Activated B cell treated with CpG ODN at 0.5 μM for 24 hours (primary cell): ENCODE results near the gene MLLT10. TPM values are rescaled to one million over a fixed set of nuclear protein-coding genes. Genes with fewer than 3 reads are reported as not detected.

ENCODE experiments used
- ATAC-seq: fragments of 200-7000 bp; cut with Tn5 transposase; one replicate; pipeline ENCODE4 v1.10.0; 2021; ENCODE audit warnings: low read depth, mild to moderate bottlenecking, moderate library complexity
- CTCF ChIA-PET: fragments of 350-600 bp; sonication (Branson Sonifier 250); formaldehyde crosslinking; loops from one replicate; lab custom pipeline; 2021; ENCODE audit warnings: antibody characterized with exemption; lab: Charles Lee
- POLR2A ChIA-PET: fragments of 350-600 bp; sonication (Branson Sonifier 250); formaldehyde crosslinking; loops from one replicate; lab custom pipeline; 2021; ENCODE audit warnings: antibody characterized with exemption; lab: Charles Lee
- DNase-seq: peaks from one replicate; pipeline ENCODE4 v3.0.0; 2022
- H3K27ac Mint-ChIP-seq: one replicate; pipeline ENCODE4 v1.8.0; 2020; ENCODE audit warnings: mixed read lengths
- H3K27me3 Mint-ChIP-seq: one replicate; pipeline ENCODE4 v1.8.0; 2021; ENCODE audit warnings: mixed read lengths
- H3K36me3 Mint-ChIP-seq: one replicate; pipeline ENCODE4 v1.8.0; 2021; ENCODE audit warnings: low read depth, mixed read lengths
- H3K4me1 Mint-ChIP-seq: one replicate; pipeline ENCODE4 v1.8.0; 2021; ENCODE audit warnings: mixed read lengths
- H3K4me3 Mint-ChIP-seq: one replicate; pipeline ENCODE4 v1.8.0; 2020; ENCODE audit warnings: mild to moderate bottlenecking, mixed read lengths
- H3K9me3 Mint-ChIP-seq: one replicate; pipeline ENCODE4 v1.8.0; 2020; ENCODE audit warnings: mixed read lengths
- intact Hi-C: fragments of 100-400 bp; cut with micrococcal nuclease; formaldehyde crosslinking; loops from one replicate; pipeline ENCODE4 v1.15.1; 2024
- total RNA-seq: library from RNA; stranded (reverse); gene quantifications from 2 replicates; pipeline ENCODE4 v1.2.3, GENCODE V29; 2022
- TF ChIP-seq, protein P1 (sequence below): fragments of 200-600 bp; IDR thresholded peaks from one replicate; pipeline ENCODE4 v1.8.0; 2022; ENCODE audit warnings: antibody characterized with exemption, mild to moderate bottlenecking

Gene MLLT10
- total RNA-seq, 1 donor from 2014 or later: 48.7 TPM

DNA sequence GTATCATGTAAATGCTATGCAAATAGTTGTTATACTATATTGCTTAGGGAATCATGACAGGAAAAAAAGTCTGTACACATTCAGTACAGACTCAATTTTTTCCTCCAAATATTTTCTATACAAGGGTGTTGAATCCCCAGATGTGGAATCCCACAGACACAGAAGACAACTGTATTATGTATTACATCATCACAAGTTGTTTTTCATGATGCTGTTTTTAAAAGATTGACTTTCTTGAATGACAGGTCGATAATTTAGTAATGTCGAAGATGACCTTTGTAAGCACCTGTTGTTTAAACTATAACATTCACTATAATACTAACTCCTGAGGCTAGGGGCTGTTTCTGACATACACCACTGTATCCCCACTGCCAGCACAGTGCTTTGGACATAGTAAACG lies 143.5 kb downstream of the MLLT10 start:
- intact Hi-C loops: no loop called here
- Mint-ChIP-seq H3K27ac (no peak overlapping the region), H3K36me3 (peaks cover 32% of the 10 kb centered on the region), H3K4me1 (peaks cover 3% of the 10 kb centered on the region), H3K4me3 (no peak overlapping the region), H3K27me3 (no peaks in the 10 kb centered on the region), H3K9me3 (no peaks in the 10 kb centered on the region)
- DNase-seq (no peak), ATAC-seq (no peak)
- ChIA-PET CTCF (no interaction called here), POLR2A (no interaction called here)
- TF ChIP-seq, protein P1, sequence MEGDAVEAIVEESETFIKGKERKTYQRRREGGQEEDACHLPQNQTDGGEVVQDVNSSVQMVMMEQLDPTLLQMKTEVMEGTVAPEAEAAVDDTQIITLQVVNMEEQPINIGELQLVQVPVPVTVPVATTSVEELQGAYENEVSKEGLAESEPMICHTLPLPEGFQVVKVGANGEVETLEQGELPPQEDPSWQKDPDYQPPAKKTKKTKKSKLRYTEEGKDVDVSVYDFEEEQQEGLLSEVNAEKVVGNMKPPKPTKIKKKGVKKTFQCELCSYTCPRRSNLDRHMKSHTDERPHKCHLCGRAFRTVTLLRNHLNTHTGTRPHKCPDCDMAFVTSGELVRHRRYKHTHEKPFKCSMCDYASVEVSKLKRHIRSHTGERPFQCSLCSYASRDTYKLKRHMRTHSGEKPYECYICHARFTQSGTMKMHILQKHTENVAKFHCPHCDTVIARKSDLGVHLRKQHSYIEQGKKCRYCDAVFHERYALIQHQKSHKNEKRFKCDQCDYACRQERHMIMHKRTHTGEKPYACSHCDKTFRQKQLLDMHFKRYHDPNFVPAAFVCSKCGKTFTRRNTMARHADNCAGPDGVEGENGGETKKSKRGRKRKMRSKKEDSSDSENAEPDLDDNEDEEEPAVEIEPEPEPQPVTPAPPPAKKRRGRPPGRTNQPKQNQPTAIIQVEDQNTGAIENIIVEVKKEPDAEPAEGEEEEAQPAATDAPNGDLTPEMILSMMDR: no peak

DNA sequence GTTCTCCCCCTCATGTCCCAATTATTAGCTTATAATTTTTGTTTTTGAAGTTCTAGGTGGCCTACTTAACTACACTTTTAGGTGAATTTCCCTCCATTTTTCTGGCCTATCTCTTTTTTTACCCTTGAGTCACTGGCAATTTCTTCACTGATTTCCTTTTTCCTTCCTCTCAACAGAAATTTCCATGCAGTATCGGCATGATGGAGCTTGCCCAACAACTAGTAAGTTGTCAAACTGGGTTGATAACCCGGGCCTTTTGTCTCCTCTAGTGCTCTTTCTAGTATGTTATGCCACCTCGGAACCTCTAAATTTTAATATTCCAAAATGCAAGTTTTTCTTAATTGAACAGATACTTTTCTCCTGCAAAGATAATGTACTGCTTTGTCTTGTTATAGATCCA lies 147.1 kb downstream of the MLLT10 start:
- ChIA-PET POLR2A (no interaction called here), CTCF (no interaction called here)
- peaks cover 29% of the 10 kb centered on the region for H3K36me3 Mint-ChIP-seq
- no peak overlapping the region for H3K27ac Mint-ChIP-seq
- TF ChIP-seq, protein P1: no peak
- no peaks in the 10 kb centered on the region for H3K27me3 Mint-ChIP-seq
- no peaks in the 10 kb centered on the region for H3K4me1 Mint-ChIP-seq
- ATAC-seq: no peak
- no peak overlapping the region for H3K4me3 Mint-ChIP-seq
- H3K9me3 Mint-ChIP-seq: no peaks in the 10 kb centered on the region
- no peak for DNase-seq
- intact Hi-C loops: no loop called here

DNA sequence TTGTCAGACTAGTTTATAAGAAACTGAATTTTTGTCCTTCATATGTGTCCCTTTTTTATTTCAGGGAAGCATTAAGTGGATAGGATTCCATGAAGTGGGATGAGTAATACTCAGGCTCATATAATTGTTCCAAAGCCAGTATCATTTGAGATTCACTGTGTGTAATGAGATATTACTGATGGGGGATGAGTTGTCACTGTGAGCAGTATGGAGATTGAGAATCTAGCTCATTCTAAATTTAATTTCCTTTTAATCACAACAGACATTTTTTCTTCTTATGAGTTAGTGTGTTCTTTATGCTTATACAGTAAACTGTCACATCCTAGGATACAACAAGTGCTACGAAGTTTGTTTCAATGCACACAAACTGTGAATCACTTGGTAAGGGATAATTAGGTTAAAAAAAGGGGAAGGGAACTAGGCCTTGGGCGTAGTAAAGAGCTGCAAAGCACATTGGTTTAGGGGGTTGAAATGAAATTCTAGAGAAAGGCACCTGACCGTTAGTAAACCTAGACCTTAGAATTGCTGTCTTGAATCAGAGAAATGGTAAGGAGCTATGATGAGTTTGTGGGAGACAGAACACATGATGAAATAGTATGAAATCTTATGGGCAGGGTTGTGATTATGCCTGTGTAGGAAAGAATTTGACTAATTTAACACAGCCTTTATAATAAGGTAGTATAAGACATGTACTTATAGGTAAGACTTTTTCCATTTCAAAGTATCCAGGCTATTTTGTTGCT lies 153.4 kb downstream of the MLLT10 start:
- H3K9me3 Mint-ChIP-seq: no peaks in the 10 kb centered on the region
- H3K4me3 Mint-ChIP-seq: no peak overlapping the region
- no peaks in the 10 kb centered on the region for H3K4me1 Mint-ChIP-seq
- DNase-seq: no peak
- intact Hi-C loops: no loop called here
- TF ChIP-seq, protein P1: no peak
- ChIA-PET CTCF (no interaction called here), POLR2A (no interaction called here)
- H3K27me3 Mint-ChIP-seq: no peaks in the 10 kb centered on the region
- H3K27ac Mint-ChIP-seq: no peak overlapping the region
- ATAC-seq: no peak
- peaks cover 54% of the 10 kb centered on the region for H3K36me3 Mint-ChIP-seq

DNA sequence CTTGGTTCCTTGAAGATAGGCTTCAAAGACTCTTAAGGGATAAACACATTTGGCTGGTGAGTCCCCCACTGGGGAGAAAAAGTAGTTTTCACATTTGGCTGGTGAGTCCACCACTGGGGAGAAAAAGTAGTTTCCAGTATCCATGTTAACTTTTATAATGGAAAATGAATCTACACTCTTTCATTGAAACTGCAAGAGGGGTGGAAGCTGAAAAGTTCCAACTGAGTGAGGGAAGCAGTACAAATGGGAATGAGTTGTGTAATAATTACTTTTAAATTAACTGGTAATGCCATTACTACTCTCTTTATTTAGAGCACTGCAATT lies 153.9 kb downstream of the MLLT10 start:
- intact Hi-C loops: no loop called here
- ChIA-PET CTCF (no interaction called here), POLR2A (no interaction called here)
- Mint-ChIP-seq H3K9me3 (no peaks in the 10 kb centered on the region), H3K4me3 (no peak overlapping the region), H3K27ac (no peak overlapping the region), H3K4me1 (no peaks in the 10 kb centered on the region), H3K27me3 (no peaks in the 10 kb centered on the region), H3K36me3 (peaks cover 58% of the 10 kb centered on the region)
- ATAC-seq (no peak), DNase-seq (no peak)
- TF ChIP-seq, protein P1: no peak

DNA sequence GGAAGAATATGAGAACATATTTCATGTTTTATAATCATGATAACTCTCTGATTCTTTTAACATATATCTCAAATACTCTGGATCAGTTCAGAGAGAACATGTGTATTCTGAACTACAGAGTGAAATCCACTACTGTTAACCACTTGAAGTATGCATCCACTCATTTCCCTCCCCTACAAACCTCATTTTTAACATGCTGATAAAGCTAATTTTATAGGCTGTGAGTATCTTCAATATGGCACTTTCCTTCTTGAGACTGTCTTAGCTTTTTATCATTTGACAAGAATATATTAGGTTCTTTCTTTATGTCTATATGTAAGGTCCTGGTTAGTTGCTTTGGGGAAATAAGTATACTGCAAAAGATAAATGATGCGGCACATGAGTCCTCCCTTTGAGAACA lies 154.8 kb downstream of the MLLT10 start:
- Mint-ChIP-seq H3K9me3 (no peaks in the 10 kb centered on the region), H3K27me3 (no peaks in the 10 kb centered on the region), H3K27ac (no peak overlapping the region), H3K4me3 (no peak overlapping the region), H3K4me1 (no peaks in the 10 kb centered on the region), H3K36me3 (peaks cover 66% of the 10 kb centered on the region)
- DNase-seq (no peak), ATAC-seq (no peak)
- CTCF ChIA-PET: no interaction called here
- POLR2A ChIA-PET: interaction anchor here (0.6 kb wide), 1 partner anchor 197 kb away, joined by 5 read pairs; no protein-coding TSS in a partner anchor
- TF ChIP-seq, protein P1: no peak
- intact Hi-C loops: no loop called here
